Endothelial cell of hepatic sinusoid (primary cell): ENCODE results near the gene CUX1.

Experiments
- in situ Hi-C: cut with HindIII; loops from 2 replicates; pipeline ENCODE4 v1.10.0; 2017; ENCODE audit warnings: low sequenced_read_pairs

Gene CUX1

GRCh38 chr7:102195361-102195760 is 377.9 kb downstream of the CUX1 start:
- in situ Hi-C loops = no loop called here

- in situ Hi-C loops = no loop called here
Observed at GRCh38 chr7:102196028-102196427, 378.6 kb downstream of the CUX1 start.

GRCh38 chr7:102197161-102197560 is 379.7 kb downstream of the CUX1 start:
- in situ Hi-C loops = no loop called here

- in situ Hi-C loops = no loop called here
Observed at GRCh38 chr7:102197599-102197998, 380.2 kb downstream of the CUX1 start.

GRCh38 chr7:102198417-102198956 is 381.1 kb downstream of the CUX1 start:
- in situ Hi-C loops = no loop called here

GRCh38 chr7:102201576-102201975 is 384.1 kb downstream of the CUX1 start:
- in situ Hi-C loops = no loop called here

- in situ Hi-C loops = no loop called here
Observed at GRCh38 chr7:102202556-102202955, 385.1 kb downstream of the CUX1 start.

- in situ Hi-C loops = no loop called here
Observed at GRCh38 chr7:102203218-102203617, 385.8 kb downstream of the CUX1 start.

- in situ Hi-C loops = no loop called here
Observed at GRCh38 chr7:102204212-102204611, 386.8 kb downstream of the CUX1 start.

GRCh38 chr7:102205915-102206314 is 388.5 kb downstream of the CUX1 start:
- in situ Hi-C loops = no loop called here

- in situ Hi-C loops = no loop called here
Observed at GRCh38 chr7:102208826-102209225, 391.4 kb downstream of the CUX1 start.

- in situ Hi-C loops = loop anchor here (10.0 kb wide), 1 partner anchor 276 kb away; no protein-coding TSS in a partner anchor
Observed at GRCh38 chr7:102210787-102211186, 393.4 kb downstream of the CUX1 start.

GRCh38 chr7:102211590-102212550 is 394.4 kb downstream of the CUX1 start:
- in situ Hi-C loops = loop anchor here (10.0 kb wide), 1 partner anchor 277 kb away; no protein-coding TSS in a partner anchor

- in situ Hi-C loops = loop anchor here (10.0 kb wide), 1 partner anchor 280 kb away; no protein-coding TSS in a partner anchor
Observed at GRCh38 chr7:102214477-102215072, 397.1 kb downstream of the CUX1 start.

GRCh38 chr7:102215256-102215655 is 397.8 kb downstream of the CUX1 start:
- in situ Hi-C loops = loop anchor here (10.0 kb wide), 1 partner anchor 280 kb away; no protein-coding TSS in a partner anchor

GRCh38 chr7:102215711-102216110 is 398.3 kb downstream of the CUX1 start:
- in situ Hi-C loops = loop anchor here (10.0 kb wide), 1 partner anchor 281 kb away; no protein-coding TSS in a partner anchor

- in situ Hi-C loops = loop anchor here (10.0 kb wide), 1 partner anchor 282 kb away; no protein-coding TSS in a partner anchor
Observed at GRCh38 chr7:102216573-102217314, 399.3 kb downstream of the CUX1 start.

GRCh38 chr7:102220229-102220850 is 402.9 kb downstream of the CUX1 start:
- in situ Hi-C loops = no loop called here

GRCh38 chr7:102220960-102221800 is 403.8 kb downstream of the CUX1 start:
- in situ Hi-C loops = no loop called here
